Activated naive CD8-positive, alpha-beta T cell (primary cell): ENCODE results near the gene OR4K2.

Source experiments
- H3K27ac Mint-ChIP-seq: one replicate; pipeline ENCODE4 v1.8.0; 2021; ENCODE audit warnings: mixed read lengths
- H3K27me3 Mint-ChIP-seq: one replicate; pipeline ENCODE4 v1.8.0; 2021; ENCODE audit warnings: mixed read lengths
- H3K36me3 Mint-ChIP-seq: one replicate; pipeline ENCODE4 v1.8.0; 2021; ENCODE audit warnings: mixed read lengths
- H3K4me1 Mint-ChIP-seq: one replicate; pipeline ENCODE4 v1.8.0; 2021; ENCODE audit warnings: low read depth, mixed read lengths
- H3K4me3 Mint-ChIP-seq: one replicate; pipeline ENCODE4 v1.8.0; 2021; ENCODE audit warnings: mild to moderate bottlenecking, mixed read lengths
- H3K9me3 Mint-ChIP-seq: one replicate; pipeline ENCODE4 v1.8.0; 2021; ENCODE audit warnings: low read depth, mixed read lengths

Gene OR4K2

GRCh38 chr14:19917955-19918518, 43.1 kb downstream of the OR4K2 start:
- no peaks in the 10 kb centered on the region for H3K27me3 Mint-ChIP-seq
- no peaks in the 10 kb centered on the region for H3K4me1 Mint-ChIP-seq
- no peak overlapping the region for H3K4me3 Mint-ChIP-seq
- no peaks in the 10 kb centered on the region for H3K9me3 Mint-ChIP-seq
- H3K27ac Mint-ChIP-seq = no peak overlapping the region
- no peaks in the 10 kb centered on the region for H3K36me3 Mint-ChIP-seq

GRCh38 chr14:19918553-19919264, 43.8 kb downstream of the OR4K2 start:
- no peaks in the 10 kb centered on the region for H3K4me1 Mint-ChIP-seq
- no peaks in the 10 kb centered on the region for H3K9me3 Mint-ChIP-seq
- H3K27ac Mint-ChIP-seq = no peak overlapping the region
- H3K4me3 Mint-ChIP-seq = no peak overlapping the region
- H3K36me3 Mint-ChIP-seq = no peaks in the 10 kb centered on the region
- no peaks in the 10 kb centered on the region for H3K27me3 Mint-ChIP-seq

DNA sequence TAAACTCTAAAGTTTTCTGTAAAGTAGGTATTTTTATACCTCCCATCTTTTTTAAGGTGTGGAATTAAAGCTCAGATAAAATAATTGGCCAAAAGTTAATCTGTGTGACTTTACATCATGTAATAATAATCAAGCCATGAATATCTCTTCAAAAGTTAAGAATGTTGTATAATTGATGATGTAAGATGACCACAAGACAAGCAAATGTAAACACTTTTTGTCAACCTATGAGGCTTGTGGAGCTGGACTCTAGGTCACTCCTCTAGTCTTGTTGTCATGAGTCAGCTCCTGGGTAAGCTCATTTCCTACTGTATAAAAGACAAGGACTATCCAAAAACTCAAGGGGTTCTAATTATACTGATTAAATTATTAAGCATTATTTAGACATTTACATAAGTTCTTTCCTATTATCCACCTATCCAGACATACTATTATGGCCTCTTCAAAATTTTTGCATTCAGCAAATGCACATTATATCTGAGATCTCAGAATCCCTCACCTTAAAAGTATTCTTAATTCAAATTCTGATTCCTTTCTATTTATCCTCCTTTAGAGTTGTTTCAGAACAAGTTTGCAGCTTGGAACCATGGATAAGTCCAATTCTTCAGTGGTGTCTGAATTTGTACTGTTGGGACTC, 45.2 kb downstream of the OR4K2 start, which contains the start of gene OR4K5:
TSS of gene OR4K5 (plus strand) at position 587 of the 637 bp plus-strand sequence. CDS start at position 587, 0 bp downstream.
- Mint-ChIP-seq H3K9me3 (no peaks in the 10 kb centered on the region), H3K4me3 (no peak within 1 kb of the TSS), H3K4me1 (no peaks in the 10 kb centered on the region), H3K27me3 (no peaks in the 10 kb centered on the region), H3K27ac (no peak within 1 kb of the TSS), H3K36me3 (no peaks in the 10 kb centered on the region)

DNA sequence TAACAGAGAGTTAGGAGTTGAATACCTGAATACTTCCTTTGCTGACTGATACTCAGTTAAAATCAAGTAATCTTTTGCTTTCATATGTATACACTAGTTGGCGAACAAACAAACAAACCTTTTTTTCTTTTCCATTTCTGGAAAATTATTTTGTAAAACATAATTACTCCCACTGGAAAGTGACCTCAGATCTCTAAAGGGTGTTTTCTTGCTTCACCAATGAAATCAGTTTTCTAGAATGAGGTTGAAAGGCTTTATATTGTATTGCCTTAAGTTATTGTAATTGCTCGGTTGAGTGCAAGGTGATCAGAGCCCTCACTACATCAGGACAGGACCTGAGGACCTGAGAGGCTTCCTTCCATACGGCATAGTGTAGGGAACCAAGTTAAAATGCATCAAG, 55.7 kb downstream of the OR4K2 start, which contains the start of gene OR4K1:
TSS of gene OR4K1 (plus strand) at position 301 of the 400 bp plus-strand sequence. CDS start 4,750 bp downstream, outside the sequence.
- H3K9me3 Mint-ChIP-seq = no peaks in the 10 kb centered on the region
- H3K27me3 Mint-ChIP-seq = no peaks in the 10 kb centered on the region
- no peaks in the 10 kb centered on the region for H3K4me1 Mint-ChIP-seq
- H3K36me3 Mint-ChIP-seq = no peaks in the 10 kb centered on the region
- H3K27ac Mint-ChIP-seq = no peak within 1 kb of the TSS
- H3K4me3 Mint-ChIP-seq = no peak within 1 kb of the TSS
